Measurements from ENCODE around the gene DNAJB6. TPM values are rescaled to one million over a fixed set of nuclear protein-coding genes. Genes with fewer than 3 reads are reported as not detected.

DNAJB6 gene
- total RNA-seq, 1 donor = 86.6 TPM

DNA sequence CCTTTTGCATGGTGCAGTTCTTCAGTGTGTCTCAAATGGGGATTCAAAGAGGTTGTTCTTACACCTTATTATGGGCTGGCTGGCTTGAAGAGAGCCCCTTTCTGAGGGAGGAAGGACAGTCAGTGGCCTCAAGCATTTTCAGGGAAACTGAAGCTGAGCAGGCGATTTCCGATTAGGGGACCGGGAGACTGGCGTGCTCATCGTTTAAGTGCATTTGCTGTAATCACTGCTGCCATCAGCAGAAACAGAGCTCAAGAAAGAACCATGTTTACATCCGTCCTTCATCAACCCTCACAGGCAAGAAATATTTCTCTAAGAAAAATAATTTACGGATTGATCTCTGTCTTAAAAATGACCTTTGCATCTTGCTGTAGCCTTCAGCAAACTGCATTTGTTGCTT lies 32.2 kb downstream of the DNAJB6 start:
- no peak for DNase-seq (ENCODE audit: low read depth)
- H3K4me3 ChIP-seq (ENCODE audit: low read depth, low read length) = no peak overlapping the region
- TF ChIP-seq, protein P1, sequence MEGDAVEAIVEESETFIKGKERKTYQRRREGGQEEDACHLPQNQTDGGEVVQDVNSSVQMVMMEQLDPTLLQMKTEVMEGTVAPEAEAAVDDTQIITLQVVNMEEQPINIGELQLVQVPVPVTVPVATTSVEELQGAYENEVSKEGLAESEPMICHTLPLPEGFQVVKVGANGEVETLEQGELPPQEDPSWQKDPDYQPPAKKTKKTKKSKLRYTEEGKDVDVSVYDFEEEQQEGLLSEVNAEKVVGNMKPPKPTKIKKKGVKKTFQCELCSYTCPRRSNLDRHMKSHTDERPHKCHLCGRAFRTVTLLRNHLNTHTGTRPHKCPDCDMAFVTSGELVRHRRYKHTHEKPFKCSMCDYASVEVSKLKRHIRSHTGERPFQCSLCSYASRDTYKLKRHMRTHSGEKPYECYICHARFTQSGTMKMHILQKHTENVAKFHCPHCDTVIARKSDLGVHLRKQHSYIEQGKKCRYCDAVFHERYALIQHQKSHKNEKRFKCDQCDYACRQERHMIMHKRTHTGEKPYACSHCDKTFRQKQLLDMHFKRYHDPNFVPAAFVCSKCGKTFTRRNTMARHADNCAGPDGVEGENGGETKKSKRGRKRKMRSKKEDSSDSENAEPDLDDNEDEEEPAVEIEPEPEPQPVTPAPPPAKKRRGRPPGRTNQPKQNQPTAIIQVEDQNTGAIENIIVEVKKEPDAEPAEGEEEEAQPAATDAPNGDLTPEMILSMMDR (IDR thresholded peaks at IDR 0.05; ENCODE audit: insufficient read depth, low read length) = no peak

DNA sequence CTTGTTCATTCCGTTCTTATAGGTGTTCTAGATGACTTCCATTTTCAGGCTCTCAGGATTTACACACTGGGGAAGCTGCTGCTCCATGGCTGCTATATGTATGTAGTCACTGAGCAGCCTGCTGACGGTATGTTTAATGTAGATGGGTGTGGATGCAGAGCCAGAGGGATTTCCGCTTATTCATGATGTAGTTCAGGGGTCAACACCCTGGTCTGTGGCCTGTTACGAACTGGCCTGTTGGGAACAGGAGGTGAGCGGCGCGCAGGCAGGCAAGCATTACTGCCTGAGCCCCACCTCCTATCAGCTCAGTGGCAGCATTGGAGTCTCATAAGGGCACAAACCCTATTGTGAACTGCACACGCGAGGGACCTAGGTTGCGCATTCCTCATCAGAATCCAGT lies 33.9 kb downstream of the DNAJB6 start:
- DNase-seq (ENCODE audit: low read depth) = no peak
- no peak overlapping the region for H3K4me3 ChIP-seq (ENCODE audit: low read depth, low read length)
- TF ChIP-seq, protein P1 (IDR thresholded peaks at IDR 0.05; ENCODE audit: insufficient read depth, low read length) = no peak

DNA sequence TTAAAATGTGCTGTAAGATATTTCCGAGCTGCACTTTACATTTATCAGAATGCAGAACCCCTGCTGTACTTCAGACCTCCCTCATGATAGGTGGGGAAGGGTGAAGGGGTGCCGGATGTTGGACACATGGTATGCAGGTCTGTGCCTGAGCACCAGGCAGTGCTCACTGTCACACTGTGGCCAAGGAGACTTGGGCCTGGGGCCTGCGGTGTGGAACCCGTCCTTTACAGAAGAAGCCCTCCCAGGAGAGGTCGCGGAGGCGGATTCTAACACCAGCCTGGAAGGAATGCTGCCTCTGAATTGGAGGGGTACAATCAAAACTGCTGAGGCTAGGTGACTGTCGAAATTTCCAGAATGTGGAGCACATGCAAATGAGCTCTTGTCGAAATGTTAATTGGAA lies 34.5 kb downstream of the DNAJB6 start:
- TF ChIP-seq, protein P1 (IDR thresholded peaks at IDR 0.05; ENCODE audit: insufficient read depth, low read length) = no peak
- H3K4me3 ChIP-seq (ENCODE audit: low read depth, low read length) = no peak overlapping the region
- no peak for DNase-seq (ENCODE audit: low read depth)

DNA sequence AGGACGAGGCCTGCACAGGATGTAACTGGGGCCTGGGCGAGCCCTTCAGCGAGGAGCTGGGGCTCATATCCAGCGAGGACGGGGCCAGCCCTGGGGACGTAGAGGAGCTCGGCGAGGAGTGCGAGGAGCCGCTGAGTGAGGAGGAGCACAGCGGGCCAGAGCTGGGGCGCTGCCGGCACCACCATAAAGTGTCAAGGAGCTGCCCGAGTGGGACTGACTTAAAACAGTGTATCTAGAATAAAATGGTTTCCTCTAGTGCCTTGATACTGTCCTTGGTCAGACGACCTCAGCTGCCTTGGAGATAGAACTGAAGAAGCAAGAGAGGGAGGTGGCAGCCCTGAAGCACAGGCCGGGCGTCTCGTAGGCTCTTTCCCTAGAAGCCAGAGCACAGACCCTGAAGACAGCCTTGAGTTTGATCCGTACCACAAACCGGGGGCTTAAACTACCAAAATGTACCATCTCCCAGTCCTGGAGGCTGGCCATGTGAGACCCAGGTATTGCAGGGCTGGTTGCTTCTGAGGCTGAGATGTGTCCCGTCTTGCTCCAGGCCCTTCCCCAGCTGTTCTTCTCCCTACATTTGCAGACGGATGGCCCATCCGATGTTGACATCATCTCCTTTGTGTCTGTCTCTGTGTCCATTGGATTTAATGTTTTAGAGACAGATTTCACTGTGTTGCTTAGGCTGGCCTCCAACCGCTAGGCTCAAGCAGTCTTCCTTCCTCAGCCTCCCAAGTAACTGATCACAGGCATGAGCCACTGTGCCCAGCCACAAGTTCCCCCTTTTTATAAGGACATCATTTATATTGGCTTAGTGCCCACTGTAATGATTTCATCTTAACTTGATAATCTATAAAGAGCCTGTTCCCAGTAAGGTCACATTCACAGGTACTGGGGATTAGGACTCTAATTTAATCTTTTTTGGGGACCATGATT lies 35.8 kb downstream of the DNAJB6 start:
- TF ChIP-seq, protein P1 (IDR thresholded peaks at IDR 0.05; ENCODE audit: insufficient read depth, low read length) = no peak
- H3K4me3 ChIP-seq (ENCODE audit: low read depth, low read length) = no peak overlapping the region
- no peak for DNase-seq (ENCODE audit: low read depth)

DNA sequence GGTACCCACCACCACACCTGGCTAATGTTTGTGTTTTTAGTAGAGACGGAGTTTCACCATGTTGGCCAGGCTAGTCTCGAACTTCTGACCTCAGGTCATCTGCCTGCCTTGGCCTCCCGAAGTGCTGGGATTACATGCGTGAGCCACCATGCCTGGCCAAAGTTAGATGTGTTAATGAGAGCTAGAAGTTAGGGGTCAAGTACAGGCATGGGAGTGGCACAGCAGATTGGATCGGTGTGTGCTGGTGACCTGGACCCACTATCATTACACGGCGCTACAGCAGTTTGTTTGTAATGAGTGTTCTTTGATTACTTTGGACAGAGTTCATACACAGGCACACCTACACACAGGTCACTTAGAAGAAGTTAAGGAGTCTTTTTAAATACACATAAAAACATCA lies 36.7 kb downstream of the DNAJB6 start:
- no peak overlapping the region for H3K4me3 ChIP-seq (ENCODE audit: low read depth, low read length)
- DNase-seq (ENCODE audit: low read depth) = no peak
- TF ChIP-seq, protein P1 (IDR thresholded peaks at IDR 0.05; ENCODE audit: insufficient read depth, low read length) = no peak

DNA sequence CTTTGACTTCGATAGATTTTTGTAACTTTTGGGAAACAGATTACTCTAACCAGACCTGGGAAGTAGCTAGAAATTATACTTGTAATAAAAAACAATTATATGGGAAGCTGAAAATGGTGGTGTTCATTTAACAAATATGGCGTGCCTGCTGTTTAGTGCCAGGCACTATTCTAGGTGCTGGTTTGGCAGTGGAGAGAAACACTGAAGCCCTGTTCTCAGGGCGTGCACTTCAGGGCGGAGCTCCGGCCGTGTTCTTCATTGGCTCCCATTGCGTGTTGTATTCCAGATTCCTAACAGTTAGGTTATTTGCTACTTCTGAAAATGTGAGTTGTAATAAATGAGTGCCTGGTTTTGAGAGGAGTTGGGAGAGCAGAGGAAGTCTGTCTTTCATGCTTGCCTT lies 38.6 kb downstream of the DNAJB6 start:
- TF ChIP-seq, protein P1 (IDR thresholded peaks at IDR 0.05; ENCODE audit: insufficient read depth, low read length) = no peak
- DNase-seq (ENCODE audit: low read depth) = no peak
- no peak overlapping the region for H3K4me3 ChIP-seq (ENCODE audit: low read depth, low read length)
